LoVo (cell line): ENCODE measurements around the gene HDAC4.

Source experiments
- DNase-seq: peaks from one replicate; pipeline ENCODE4 v3.0.0-alpha.2; 2016; ENCODE audit warnings: low spot score

The HDAC4 gene

DNA sequence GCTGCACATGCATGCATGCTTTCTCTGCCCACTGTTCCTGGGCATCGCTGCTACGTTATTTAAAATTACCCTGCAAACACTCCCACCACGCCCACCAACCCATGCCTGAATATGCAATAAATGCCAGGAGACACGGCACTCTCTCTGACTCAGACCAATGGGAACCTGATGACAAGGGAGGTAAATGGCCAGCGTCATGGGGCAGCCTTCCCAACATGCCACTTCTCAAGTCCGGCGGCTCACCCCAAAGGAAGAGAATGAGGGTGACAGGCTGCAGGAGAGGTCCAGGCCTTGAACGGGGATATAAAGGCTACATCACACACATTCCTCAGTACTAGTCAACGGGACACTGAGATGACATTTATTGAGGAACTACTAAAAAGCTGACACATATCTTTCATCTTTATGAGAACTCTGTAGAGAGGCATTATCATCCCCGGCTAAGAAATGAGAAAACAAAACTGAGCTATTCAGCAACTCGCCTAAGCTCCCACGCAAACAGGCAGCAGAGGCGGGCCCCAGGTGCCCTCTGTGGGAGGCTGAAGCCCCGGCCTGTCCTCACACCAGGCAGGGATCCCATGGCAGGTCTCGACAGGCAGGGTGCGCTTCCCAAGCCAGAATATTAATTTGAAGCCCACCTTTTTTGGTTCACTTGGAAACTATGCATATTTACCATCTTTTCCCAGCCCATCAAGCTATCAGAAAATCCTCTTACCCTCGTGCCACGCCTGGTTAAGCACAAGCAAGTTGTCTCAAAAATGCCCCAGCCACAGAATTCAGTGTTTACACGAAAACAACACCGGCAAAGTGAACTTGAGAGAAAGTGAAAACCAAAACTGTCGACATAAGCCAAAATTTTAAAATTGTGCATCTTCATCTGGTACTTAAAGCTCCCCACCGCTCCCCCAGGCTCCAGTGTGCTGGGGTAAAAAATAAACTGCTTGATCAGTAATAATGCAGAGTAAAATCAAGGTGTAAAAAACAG, 166.3 kb downstream of the HDAC4 start:
- no peak for DNase-seq

DNA sequence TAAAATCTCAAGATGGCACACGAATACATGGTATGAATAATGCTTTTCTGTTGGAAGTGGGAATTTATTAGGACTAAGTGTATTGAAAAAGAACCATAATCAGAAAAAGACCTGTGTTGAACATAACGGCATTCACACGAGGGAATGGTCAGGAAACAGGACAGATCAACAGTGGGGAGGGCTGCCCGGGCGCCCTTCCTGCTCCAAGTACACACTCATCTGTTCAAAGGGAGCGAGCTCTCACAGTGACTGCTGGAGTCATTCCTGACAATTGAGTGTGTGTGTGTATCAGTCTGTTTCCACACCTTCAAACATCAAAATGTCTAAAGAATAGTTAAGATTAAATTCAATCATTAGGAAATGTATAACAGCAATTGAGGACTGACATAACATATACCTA, 167.2 kb downstream of the HDAC4 start:
- no peak for DNase-seq

DNA sequence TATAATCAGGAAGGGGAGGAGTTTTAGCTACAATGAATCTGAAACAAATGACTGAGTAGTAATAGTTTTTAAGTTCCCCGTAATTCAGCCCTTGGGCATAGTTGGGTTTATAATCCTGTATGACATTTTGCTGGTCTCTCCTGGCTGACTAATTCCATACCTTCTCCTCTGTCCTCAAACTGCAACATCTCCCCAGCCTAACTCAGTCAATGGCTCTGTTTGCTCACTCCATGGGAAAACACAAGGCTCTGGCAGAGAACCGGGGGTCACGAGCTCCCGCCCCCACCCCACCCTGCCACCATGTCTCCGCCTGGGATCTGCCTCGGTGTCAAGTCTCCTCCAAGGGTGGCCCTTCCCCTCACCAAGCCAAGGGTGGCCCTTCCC, 168.6 kb downstream of the HDAC4 start:
- no peak for DNase-seq

DNA sequence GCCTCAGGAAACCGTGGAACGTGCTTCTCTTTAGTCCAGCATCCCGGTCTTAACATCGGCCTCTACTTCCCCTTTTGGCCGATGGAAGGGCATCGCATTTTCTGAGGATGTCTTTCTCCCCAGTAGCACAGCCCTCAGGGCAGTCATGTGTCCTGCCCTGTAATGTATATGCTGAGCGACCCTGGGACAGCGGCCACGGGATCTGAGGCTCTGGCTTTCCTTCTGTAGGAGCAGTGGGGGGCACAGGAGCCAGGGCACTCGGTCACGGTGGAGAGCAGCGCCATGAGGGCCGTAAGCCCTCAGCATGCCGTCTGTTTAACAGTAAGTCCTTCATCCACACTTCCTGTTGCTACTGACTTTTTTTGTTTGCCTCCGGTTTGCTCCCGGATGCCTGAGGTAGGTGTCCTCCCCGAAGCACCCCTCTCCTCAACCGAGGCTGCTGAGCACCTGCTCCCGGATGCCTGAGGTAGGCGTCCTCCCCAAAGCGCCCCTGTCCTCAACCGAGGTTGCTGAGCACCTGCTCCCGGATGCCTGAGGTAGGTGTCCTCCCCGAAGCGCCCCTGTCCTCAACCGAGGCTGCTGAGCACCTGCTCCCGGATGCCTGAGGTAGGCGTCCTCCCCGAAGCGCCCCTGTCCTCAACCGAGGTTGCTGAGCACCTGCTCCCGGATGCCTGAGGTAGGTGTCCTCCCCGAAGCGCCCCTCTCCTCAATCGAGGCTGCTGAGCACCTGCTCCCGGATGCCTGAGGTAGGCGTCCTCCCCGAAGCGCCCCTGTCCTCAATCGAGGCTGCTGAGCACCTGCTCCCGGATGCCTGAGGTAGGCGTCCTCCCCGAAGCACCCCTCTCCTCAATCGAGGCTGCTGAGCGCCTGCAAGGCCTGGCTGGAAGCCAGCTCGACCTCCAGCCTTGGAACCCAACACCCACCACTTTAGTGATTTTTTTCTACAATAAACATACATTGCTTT, 169.3 kb downstream of the HDAC4 start:
- DNase-seq = no peak

DNA sequence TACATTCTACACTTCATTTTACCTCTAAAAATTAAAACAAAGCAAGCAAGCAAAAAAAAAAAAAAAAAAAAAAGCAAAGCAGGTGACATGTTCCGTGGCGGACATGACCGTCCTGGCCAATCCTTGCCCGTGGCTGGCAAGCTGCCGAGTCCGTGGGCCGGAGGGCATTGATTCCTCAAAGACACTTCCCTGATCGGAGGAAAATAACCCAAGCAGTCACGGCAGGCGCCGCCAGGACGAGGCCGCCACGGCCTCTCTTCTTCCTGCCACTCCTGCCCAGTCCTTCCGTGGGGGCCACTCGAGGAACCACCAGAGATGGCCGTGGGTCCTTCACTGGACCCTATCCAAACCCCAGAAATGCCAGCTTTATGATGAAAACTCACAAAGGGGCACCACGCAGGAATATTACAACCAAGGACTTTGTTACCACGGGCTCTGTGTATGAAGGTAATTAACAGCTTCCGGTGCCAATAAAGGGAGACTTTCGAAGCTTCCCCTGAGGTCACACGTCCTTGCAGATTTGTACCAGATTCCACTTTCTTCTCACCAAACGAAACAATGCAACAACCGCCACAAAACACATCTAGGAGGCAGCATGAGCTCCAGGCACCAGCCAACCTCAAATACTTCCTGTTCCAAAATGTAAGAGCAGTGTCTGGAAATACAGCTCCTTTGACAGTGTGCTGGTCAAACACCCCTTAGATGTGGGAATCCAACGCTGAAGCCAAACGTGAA, 170.3 kb downstream of the HDAC4 start:
- no peak for DNase-seq

DNA sequence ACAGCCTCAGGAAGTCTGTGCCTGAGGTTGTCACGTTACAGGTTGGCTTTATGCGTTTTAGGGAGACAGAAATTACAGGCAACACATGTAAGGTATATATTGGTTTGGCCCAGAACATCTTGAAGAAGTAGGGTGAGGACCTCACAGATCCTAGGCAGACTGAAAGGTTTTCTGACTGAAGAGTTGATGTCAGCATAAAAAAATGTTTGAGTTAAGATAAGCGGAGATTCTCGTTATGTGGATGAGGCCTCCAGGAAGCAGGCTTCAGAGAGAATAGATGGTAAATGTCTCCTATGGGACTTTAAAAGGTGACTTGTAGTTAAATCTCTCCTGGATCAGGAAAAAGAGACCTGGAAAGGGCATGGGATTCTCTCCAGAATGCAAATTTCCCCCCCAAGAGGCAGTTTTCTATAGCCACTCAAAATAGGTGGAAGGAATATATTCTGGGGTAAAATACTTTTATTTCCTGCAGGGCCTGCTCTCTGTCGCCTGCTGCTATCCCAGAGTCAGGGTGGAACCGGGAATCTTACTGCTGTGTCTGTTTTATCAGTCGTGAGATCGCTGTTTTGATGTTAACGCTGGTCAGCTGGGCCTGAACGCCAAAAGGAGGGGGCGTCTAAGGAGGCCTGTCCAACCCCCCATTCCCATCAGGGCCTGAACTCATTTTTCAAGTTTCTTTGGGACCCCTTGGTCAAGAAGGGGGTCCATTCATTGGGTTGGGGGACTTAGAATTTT, 171.1 kb downstream of the HDAC4 start:
- no peak for DNase-seq

DNA sequence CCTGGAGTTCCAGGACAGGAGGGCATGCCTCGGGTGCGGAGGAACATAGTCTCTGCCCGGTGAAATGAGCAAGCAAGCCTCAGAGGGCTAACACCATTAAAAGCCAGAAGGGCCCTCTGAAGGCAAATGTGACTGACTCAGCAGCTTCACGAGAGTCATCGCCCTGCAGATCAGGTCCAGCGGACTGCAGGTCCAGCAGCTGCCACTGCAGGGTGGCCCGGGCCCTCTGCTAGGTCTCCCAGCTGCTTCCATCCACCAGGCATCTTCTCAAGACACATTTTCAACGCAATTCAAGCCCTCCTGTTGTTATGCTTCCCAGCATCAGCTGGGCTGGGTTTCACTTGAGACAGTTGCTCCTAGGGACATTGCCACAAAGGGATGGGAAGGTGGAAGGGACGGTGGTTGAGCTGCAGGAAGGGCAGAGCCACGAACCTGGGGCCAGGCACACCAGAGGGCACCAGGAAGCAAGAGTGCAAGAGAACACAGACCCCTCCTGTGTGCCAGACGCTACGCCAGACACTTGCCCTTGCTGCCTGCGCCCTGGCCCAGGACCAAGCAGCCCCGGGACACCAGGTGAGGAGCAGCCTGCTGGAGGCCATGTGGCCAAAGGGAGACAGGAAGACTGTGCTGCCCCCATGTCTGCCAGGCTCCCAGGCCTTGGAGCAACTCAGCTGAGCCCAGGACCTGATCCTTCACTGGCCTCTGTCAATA, 173.0 kb downstream of the HDAC4 start:
- DNase-seq = no peak

DNA sequence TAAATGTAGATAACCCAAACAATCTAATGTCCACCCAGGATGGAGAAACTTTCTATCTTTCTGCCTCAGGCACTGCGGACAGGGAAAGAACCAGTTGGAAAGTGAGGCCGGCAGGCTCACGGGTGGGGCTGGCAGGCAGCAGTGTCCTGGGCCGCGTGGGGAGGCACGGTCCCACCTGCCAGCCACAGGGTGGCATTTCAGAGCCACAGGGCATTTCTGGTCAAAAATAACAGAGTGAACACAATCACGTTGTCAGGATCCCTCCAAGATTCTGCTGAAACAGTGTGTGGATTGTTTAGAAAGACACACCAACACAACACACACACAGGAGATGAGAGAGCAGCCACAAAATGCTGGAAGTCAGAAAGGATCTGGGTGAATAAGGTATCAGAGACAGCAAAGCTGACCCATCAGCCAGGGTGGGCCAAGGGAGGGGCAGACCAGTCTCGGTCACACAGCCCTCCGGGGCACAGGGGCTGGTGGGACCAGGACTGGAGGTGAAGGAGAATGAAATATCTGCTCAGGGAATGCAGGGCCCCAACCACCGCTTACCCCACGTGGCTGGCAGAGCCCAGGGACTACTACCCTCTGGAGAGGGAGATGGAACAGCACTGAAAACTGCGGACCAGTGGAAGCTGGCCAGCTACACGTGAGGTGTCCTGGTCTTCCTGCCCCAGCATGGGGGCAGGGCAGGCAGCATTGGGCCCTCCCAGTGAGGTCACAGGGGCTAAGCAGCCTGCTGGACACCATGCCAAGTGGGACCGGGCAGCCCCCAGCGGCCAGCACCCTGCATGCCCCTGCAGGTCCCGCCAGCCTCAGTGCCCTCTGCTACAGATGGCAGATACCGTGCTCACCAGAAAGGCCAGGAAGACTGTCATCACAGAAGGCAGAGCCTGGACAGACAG, 173.9 kb downstream of the HDAC4 start:
- no peak for DNase-seq

DNA sequence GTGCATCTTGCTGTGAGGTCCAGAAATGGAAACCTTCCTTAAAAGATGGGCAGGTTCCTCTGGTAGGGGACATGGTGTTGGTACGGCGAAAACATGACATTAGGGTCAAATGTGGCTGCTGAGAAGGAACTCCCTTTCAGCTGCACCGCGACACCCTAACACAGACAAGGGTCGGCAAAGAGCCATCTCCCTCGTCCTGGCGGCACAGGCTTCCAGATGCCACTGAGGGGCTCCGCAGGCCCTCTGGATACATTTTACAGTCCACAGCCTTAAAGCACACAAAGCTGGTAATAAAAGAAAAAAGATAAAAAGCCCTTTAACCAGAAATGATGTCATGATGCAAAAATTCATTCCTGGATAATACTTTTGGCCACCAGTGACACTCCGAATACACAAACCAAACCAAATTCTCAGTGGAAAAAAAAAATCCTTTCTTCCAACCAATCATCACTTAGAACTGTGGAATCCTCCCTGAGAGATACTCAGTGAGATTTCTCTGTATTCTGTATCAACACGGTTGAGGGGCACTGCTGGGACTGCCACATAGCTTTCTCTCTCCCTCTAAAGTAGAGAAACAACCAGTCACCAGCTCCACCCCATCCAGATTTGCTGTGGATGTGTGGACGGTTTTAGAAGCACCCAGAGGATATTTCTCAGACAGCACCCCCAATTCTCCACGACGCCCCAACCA, 174.8 kb downstream of the HDAC4 start:
- no peak for DNase-seq

DNA sequence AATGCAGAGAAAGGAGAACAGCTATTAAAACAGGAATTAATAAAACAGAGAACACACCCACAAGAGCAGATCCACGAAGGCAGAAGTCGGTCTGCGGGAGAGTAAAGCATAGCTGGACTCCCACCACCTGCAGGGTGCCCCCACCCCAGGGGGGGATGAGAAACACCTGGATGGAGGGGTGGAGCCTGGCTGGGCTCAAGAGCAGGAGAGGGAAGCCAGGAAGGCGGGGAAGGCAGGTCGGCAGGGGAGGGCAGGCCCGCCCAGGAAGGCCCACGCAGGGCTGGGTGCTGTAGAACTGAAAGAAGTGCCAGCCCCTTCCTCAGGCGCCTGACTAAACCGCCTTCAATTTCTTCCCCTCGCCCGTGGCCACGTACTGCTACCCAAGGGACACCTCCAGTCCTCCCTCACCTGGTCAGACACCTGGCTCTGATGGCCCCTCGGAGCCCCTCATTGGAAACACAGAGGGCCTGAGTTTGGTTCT, 175.4 kb downstream of the HDAC4 start:
- no peak for DNase-seq

DNA sequence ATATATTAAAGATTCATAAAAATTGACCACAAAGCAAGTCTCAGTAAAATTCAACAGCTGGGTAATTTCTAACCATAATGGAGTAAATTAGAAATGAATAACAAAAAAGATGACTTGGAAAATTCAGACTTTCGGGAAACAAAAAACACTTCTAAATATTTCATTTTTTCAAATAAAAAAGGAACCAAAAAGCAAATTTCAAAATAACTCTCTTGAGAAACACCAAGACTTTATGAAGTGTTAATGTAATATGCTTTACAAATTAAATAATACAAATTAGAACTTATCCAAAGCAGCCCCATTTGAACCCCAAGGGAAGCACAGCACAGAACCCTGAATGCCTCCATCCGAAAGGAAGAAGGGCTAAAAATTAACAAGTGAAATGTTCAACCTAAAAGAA, 175.9 kb downstream of the HDAC4 start:
- DNase-seq = no peak

DNA sequence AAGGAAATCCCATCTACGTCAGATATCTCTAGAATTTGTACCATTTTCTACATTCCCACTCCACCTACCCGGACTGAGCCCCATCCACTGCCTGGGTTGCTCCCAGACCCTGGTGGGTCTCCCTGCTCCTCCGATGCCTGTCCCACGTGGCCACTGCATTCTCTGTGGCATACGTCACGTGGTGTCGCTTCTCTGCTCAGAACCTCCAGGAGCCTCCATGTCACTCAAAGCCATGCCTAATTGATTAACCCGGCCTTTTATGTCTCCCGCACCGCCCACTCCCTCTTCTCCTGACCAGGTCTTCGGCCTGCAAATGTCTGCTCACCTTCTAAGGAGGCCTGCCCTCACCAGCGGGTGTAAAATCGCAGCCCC, 176.6 kb downstream of the HDAC4 start:
- no peak for DNase-seq

DNA sequence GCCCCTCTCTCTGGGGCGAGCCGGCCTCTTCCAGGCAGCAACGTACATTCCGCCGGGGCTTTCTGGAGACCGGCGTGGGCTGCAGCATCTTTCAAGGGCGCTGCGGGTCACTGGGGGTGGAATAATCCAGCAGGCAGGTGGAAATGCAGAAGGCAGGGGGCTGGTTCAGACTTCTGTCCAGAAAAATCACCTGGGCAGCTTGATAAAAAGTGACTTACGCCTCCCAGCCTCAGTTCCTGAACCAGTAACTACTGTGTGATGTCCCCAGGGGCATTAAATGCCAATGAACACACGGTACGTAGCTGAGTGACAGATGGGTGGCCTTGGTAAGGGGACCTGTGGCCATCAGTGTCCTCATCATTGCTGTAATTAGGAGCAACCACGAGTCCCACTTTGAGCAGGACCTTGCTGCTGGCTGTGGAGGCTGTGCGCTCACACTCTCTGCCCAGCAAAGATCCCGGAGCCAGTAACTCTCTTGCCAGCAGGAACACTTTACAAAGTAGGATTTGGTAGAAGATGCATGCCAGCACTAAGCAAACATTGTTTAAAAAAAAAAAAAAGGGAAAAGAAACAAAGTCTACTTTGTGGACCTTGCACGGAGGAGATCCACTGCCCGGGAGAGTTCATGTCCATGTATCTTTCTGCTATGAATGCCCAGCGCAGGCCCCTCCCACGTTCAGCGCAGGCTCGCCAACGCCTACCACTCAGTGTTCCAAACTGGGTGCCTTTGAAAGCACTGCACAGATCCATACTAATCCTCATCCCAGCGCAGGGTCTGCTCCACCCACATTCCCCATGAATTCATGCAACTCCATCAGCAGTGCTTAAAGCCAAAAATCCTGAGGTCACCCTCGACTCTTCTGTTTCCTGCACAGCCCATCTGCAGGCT, 177.3 kb downstream of the HDAC4 start:
- DNase-seq = no peak

DNA sequence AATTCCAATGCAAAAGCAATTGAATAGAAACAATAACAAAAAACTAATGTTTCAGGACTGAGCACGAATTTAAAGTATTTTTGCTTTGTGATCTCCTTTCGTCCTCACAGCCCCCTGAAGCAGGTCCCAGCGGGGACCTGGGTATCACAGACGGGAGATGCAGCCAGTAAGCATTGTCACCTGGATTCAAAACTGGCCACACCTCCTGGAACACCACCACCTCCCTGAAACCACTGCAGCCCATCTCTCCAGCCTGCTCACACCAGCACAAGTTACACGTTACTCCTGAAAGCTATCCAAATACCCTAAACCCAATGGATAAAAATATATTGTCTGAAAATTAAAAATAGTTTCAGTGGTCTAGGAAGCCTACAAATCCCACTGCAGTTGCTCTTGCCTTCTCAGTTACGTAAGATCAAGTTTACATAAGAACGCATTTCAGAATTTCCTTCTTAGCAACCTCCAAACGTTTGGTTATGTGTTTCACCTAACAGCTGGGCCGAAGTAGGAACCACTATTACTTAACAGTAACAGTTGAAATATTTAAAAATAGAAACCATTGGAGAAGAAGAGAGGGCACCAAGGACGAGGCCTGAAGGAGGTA, 178.0 kb downstream of the HDAC4 start:
- no peak for DNase-seq

DNA sequence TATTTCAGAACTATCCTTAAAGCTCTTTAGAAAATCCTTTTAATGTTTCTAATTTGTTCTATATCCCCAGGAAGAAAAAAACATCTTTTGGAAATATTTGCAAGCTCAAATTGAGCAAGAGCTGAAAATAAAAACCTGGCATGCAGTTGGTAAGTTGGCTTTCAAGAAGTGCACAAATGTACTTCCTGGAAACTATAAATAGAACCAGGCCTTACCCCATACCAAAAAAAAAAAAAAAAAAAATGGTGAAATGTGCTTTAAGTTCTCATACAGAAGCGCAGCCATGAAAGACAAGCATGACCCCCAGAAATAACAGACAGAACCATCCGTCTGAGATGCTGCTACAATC, 178.5 kb downstream of the HDAC4 start:
- DNase-seq = no peak

DNA sequence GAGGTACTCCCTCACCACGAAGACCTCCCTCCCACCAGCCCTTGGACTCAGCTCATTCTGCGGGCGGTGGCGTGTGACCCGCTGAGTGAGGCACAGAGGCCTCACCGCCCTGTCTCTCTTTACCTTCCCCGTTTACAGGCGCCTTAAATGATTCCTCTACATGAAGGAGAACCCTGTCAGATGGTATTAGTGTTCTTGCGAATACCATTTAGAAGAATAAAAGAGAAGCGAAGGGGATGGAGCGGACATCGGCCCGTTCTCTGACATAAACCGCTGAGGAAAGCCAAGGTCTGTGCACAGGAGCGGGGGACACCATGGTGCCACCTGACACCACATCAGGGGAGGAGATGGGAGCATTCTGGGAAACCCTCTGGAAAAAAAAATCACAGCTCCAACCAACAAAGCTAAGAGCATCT, 179.8 kb downstream of the HDAC4 start:
- no peak for DNase-seq

DNA sequence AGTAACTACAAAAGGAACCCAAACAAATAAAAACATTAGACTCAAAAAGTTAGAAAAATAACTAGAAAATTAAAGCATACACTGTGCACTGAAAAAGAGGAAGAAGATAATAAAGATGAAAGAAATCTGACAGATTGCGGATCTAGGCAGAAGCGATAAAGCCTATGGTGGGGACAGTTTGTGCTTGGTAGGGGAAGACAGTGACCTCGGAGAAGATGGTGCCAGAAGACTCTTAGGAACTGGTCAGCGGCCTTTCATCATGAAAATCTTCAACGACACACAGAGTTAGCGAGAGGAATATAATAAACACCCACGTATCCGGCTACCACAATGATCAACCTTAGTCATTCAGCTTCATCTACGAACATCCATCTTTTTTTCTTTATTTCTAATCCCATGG, 180.5 kb downstream of the HDAC4 start:
- DNase-seq = no peak
